GM23338 (cell line): ENCODE measurements around the gene PHOX2B. TPM values are rescaled to one million over a fixed set of nuclear protein-coding genes. Genes with fewer than 3 reads are reported as not detected.

Experiments
- ATAC-seq: fragments of 200-7000 bp; cut with Tn5 transposase; 3 replicates; pipeline ENCODE4 v1.9.1; 2020
- DNase-seq: peaks from one replicate; pipeline ENCODE4 v3.0.0-alpha.2; 2015; ENCODE audit warnings: low spot score
- H2AFZ ChIP-seq: fragments of 200-600 bp; sonication (generic); 2 replicates; pipeline ENCODE4 v1.8.0; 2016; ENCODE audit warnings: antibody characterized with exemption, mild to moderate bottlenecking, moderate library complexity
- H3F3A ChIP-seq: fragments of 200-600 bp; sonication (generic); replicated peaks from 2 replicates; pipeline ENCODE4 v1.8.0; 2017; ENCODE audit warnings: antibody characterized with exemption, mixed run types, low read depth
- H3K27ac ChIP-seq: fragments of 200-600 bp; sonication (generic); 2 replicates; pipeline ENCODE4 v1.6.1; 2016; ENCODE audit warnings: low read depth
- H3K27me3 ChIP-seq: fragments of 200-600 bp; sonication (generic); 2 replicates; pipeline ENCODE4 v1.8.0; 2016; ENCODE audit warnings: mild to moderate bottlenecking, mixed run types, moderate library complexity; ENCODE audit not compliant: insufficient read depth
- H3K36me3 ChIP-seq: fragments of 200-600 bp; sonication (generic); 2 replicates; pipeline ENCODE4 v1.8.0; 2016; ENCODE audit warnings: mild to moderate bottlenecking; ENCODE audit not compliant: insufficient read depth
- H3K4me1 ChIP-seq: fragments of 200-600 bp; sonication (generic); 2 replicates; pipeline ENCODE4 v1.8.0; 2016; ENCODE audit warnings: mild to moderate bottlenecking, moderate library complexity; ENCODE audit not compliant: insufficient read depth
- H3K4me2 ChIP-seq: fragments of 200-600 bp; sonication (generic); 2 replicates; pipeline ENCODE4 v1.7.1; 2017; ENCODE audit warnings: mixed run types
- H3K4me3 ChIP-seq: fragments of 200-600 bp; sonication (generic); 2 replicates; pipeline ENCODE4 v1.6.1; 2016; ENCODE audit warnings: mixed run types
- H3K79me2 ChIP-seq: fragments of 200-600 bp; sonication (generic); replicated peaks from 2 replicates; pipeline ENCODE4 v1.8.0; 2017; ENCODE audit warnings: mild to moderate bottlenecking; ENCODE audit not compliant: insufficient read depth
- H3K9me2 ChIP-seq: fragments of 200-600 bp; sonication (generic); 2 replicates; pipeline ENCODE4 v1.8.0; 2017; ENCODE audit not compliant: insufficient read depth
- H4K20me1 ChIP-seq: fragments of 200-600 bp; sonication (generic); replicated peaks from 2 replicates; pipeline ENCODE4 v1.8.0; 2017; ENCODE audit warnings: mild to moderate bottlenecking; ENCODE audit not compliant: insufficient read depth
- H3K27ac Mint-ChIP-seq: 2 replicates; pipeline ENCODE4 v1.8.0; 2020; ENCODE audit warnings: inconsistent platforms, mild to moderate bottlenecking, moderate library complexity, mixed read lengths
- H3K27me3 Mint-ChIP-seq: 3 replicates; pipeline ENCODE4 v1.8.0; 2022; ENCODE audit warnings: low read depth, mild to moderate bottlenecking, moderate library complexity, mixed read lengths, inconsistent platforms; ENCODE audit not compliant: insufficient read depth, poor library complexity
- H3K36me3 Mint-ChIP-seq: 3 replicates; pipeline ENCODE4 v1.8.0; 2021; ENCODE audit warnings: low read depth, mild to moderate bottlenecking, inconsistent platforms, moderate library complexity, mixed read lengths
- H3K4me1 Mint-ChIP-seq: 3 replicates; pipeline ENCODE4 v1.8.0; 2020; ENCODE audit warnings: mild to moderate bottlenecking, inconsistent platforms, mixed read lengths
- H3K4me3 Mint-ChIP-seq: 3 replicates; pipeline ENCODE4 v1.8.0; 2021; ENCODE audit warnings: moderate library complexity, mild to moderate bottlenecking, inconsistent platforms, mixed read lengths
- H3K9me3 Mint-ChIP-seq: 3 replicates; pipeline ENCODE4 v1.8.0; 2020; ENCODE audit warnings: moderate library complexity, mild to moderate bottlenecking, inconsistent platforms, mixed read lengths
- CREB1 ChIP-seq: fragments of 250-450 bp; sonication (Bioruptor Pico); IDR thresholded peaks from 2 replicates; pipeline ENCODE4 v1.5.0; 2020; ENCODE audit warnings: low read depth, mild to moderate bottlenecking, moderate library complexity
- CTCF ChIP-seq, 2 experiments: fragments of 200-600 bp in 1 of 2; sonication (generic) in 1 of 2; conservative IDR thresholded peaks; 2 replicates each; pipeline versions ENCODE4 v1.5.1 to v1.6.1; 2016 to 2017; ENCODE audit warnings: antibody characterized with exemption in 2 of 2, low read depth in 2 of 2, mild to moderate bottlenecking in 2 of 2, moderate library complexity in 1 of 2
- ETS1 ChIP-seq: IDR thresholded peaks from 2 replicates; pipeline ENCODE4 v1.6.1; 2016; ENCODE audit warnings: antibody characterized with exemption
- EZH2 ChIP-seq: fragments of 200-600 bp; sonication (generic); IDR thresholded peaks from one replicate; pipeline ENCODE4 v1.8.0; 2017; ENCODE audit warnings: antibody characterized with exemption, mild to moderate bottlenecking, low read depth; ENCODE audit not compliant: unreplicated experiment
- EZH2phosphoT487 ChIP-seq: fragments of 200-600 bp; sonication (generic); IDR thresholded peaks from one replicate; pipeline ENCODE4 v1.8.1; 2018; ENCODE audit warnings: antibody characterized with exemption; ENCODE audit not compliant: unreplicated experiment
- JUNB ChIP-seq: IDR thresholded peaks from one replicate; pipeline ENCODE4 v1.6.1; 2016; ENCODE audit warnings: antibody characterized with exemption; ENCODE audit not compliant: unreplicated experiment
- NANOG ChIP-seq: IDR thresholded peaks from 2 replicates; pipeline ENCODE4 v1.6.1; 2016; ENCODE audit warnings: antibody characterized with exemption, borderline replicate concordance
- POLR2AphosphoS5 ChIP-seq: IDR thresholded peaks from 2 replicates; pipeline ENCODE4 v1.6.1; 2016; ENCODE audit warnings: antibody characterized with exemption, low read depth
- STAT1 ChIP-seq: IDR thresholded peaks from one replicate; pipeline ENCODE4 v1.6.1; 2016; ENCODE audit warnings: antibody characterized with exemption; ENCODE audit not compliant: unreplicated experiment
- ZNF114 ChIP-seq: fragments of 250-450 bp; sonication (Bioruptor Pico); IDR thresholded peaks from 2 replicates; pipeline ENCODE4 v1.5.0; 2020; ENCODE audit warnings: mild to moderate bottlenecking, moderate library complexity
- ZNF331 ChIP-seq: fragments of 250-450 bp; sonication (Bioruptor Pico); IDR thresholded peaks from 2 replicates; pipeline ENCODE4 v1.5.0; 2020; ENCODE audit warnings: low read depth, mild to moderate bottlenecking, moderate library complexity
- polyA plus RNA-seq: library from polyadenylated mRNA; unstranded; fragments of >200 nt; fragmentation: Nextera tagmentation; extraction: Ambion mirVana; gene quantifications from 2 replicates; pipeline ENCODE4 v1.2.1, GENCODE V29; 2016
- total RNA-seq: library from RNA; depleted of rRNA; stranded (reverse); fragments of >200 nt; shearing (Covaris generic); gene quantifications from 2 replicates; pipeline ENCODE4 v1.2.3, GENCODE V29; 2014
- TF ChIP-seq, protein P1 (sequence below): fragments of 250-450 bp; sonication (Bioruptor Pico); IDR thresholded peaks from 2 replicates; pipeline ENCODE4 v1.5.0; 2020; ENCODE audit warnings: mild to moderate bottlenecking, moderate library complexity
- TF ChIP-seq, protein P2 (sequence below): IDR thresholded peaks from one replicate; pipeline ENCODE4 v1.6.1; 2018; ENCODE audit warnings: antibody characterized with exemption; ENCODE audit not compliant: unreplicated experiment

The PHOX2B gene
- total and polyA plus RNA-seq, 2 experiments from 2014 or later: not detected

GRCh38 chr4:41696763-41697162 lies 51.8 kb downstream of the PHOX2B start:
- H3K4me2 ChIP-seq: no peak overlapping the region
- H3F3A ChIP-seq: no peaks in the 10 kb centered on the region
- no peaks in the 10 kb centered on the region for H3K9me2 ChIP-seq
- TF ChIP-seq NANOG (no peak), CTCF (conservative IDR thresholded peaks at IDR 0.05; ENCODE audit: low read depth in 2 of 2) (no peak), CREB1 (CRISPR knock-in tag) (no peak), EZH2 (no peak), STAT1 (no peak), ZNF114 (CRISPR knock-in tag) (no peak), ZNF331 (CRISPR knock-in tag) (no peak), POLR2AphosphoS5 (no peak), JUNB (no peak), ETS1 (no peak), EZH2phosphoT487 (no peak)
- TF ChIP-seq, protein P1, sequence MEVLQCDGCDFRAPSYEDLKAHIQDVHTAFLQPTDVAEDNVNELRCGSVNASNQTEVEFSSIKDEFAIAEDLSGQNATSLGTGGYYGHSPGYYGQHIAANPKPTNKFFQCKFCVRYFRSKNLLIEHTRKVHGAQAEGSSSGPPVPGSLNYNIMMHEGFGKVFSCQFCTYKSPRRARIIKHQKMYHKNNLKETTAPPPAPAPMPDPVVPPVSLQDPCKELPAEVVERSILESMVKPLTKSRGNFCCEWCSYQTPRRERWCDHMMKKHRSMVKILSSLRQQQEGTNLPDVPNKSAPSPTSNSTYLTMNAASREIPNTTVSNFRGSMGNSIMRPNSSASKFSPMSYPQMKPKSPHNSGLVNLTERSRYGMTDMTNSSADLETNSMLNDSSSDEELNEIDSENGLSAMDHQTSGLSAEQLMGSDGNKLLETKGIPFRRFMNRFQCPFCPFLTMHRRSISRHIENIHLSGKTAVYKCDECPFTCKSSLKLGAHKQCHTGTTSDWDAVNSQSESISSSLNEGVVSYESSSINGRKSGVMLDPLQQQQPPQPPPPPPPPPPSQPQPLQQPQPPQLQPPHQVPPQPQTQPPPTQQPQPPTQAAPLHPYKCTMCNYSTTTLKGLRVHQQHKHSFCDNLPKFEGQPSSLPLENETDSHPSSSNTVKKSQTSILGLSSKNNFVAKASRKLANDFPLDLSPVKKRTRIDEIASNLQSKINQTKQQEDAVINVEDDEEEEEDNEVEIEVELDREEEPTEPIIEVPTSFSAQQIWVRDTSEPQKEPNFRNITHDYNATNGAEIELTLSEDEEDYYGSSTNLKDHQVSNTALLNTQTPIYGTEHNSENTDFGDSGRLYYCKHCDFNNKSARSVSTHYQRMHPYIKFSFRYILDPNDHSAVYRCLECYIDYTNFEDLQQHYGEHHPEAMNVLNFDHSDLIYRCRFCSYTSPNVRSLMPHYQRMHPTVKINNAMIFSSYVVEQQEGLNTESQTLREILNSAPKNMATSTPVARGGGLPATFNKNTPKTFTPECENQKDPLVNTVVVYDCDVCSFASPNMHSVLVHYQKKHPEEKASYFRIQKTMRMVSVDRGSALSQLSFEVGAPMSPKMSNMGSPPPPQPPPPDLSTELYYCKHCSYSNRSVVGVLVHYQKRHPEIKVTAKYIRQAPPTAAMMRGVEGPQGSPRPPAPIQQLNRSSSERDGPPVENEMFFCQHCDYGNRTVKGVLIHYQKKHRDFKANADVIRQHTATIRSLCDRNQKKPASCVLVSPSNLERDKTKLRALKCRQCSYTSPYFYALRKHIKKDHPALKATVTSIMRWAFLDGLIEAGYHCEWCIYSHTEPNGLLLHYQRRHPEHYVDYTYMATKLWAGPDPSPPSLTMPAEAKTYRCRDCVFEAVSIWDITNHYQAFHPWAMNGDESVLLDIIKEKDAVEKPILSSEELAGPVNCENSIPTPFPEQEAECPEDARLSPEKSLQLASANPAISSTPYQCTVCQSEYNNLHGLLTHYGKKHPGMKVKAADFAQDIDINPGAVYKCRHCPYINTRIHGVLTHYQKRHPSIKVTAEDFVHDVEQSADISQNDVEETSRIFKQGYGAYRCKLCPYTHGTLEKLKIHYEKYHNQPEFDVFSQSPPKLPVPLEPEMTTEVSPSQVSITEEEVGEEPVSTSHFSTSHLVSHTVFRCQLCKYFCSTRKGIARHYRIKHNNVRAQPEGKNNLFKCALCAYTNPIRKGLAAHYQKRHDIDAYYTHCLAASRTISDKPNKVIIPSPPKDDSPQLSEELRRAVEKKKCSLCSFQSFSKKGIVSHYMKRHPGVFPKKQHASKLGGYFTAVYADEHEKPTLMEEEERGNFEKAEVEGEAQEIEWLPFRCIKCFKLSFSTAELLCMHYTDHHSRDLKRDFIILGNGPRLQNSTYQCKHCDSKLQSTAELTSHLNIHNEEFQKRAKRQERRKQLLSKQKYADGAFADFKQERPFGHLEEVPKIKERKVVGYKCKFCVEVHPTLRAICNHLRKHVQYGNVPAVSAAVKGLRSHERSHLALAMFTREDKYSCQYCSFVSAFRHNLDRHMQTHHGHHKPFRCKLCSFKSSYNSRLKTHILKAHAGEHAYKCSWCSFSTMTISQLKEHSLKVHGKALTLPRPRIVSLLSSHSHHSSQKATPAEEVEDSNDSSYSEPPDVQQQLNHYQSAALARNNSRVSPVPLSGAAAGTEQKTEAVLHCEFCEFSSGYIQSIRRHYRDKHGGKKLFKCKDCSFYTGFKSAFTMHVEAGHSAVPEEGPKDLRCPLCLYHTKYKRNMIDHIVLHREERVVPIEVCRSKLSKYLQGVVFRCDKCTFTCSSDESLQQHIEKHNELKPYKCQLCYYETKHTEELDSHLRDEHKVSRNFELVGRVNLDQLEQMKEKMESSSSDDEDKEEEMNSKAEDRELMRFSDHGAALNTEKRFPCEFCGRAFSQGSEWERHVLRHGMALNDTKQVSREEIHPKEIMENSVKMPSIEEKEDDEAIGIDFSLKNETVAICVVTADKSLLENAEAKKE (CRISPR knock-in tag): no peak
- TF ChIP-seq, protein P2, sequence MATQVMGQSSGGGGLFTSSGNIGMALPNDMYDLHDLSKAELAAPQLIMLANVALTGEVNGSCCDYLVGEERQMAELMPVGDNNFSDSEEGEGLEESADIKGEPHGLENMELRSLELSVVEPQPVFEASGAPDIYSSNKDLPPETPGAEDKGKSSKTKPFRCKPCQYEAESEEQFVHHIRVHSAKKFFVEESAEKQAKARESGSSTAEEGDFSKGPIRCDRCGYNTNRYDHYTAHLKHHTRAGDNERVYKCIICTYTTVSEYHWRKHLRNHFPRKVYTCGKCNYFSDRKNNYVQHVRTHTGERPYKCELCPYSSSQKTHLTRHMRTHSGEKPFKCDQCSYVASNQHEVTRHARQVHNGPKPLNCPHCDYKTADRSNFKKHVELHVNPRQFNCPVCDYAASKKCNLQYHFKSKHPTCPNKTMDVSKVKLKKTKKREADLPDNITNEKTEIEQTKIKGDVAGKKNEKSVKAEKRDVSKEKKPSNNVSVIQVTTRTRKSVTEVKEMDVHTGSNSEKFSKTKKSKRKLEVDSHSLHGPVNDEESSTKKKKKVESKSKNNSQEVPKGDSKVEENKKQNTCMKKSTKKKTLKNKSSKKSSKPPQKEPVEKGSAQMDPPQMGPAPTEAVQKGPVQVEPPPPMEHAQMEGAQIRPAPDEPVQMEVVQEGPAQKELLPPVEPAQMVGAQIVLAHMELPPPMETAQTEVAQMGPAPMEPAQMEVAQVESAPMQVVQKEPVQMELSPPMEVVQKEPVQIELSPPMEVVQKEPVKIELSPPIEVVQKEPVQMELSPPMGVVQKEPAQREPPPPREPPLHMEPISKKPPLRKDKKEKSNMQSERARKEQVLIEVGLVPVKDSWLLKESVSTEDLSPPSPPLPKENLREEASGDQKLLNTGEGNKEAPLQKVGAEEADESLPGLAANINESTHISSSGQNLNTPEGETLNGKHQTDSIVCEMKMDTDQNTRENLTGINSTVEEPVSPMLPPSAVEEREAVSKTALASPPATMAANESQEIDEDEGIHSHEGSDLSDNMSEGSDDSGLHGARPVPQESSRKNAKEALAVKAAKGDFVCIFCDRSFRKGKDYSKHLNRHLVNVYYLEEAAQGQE: no peak
- Mint-ChIP-seq H3K27me3 (no peaks in the 10 kb centered on the region), H3K4me3 (no peak overlapping the region), H3K27ac (no peak overlapping the region), H3K9me3 (no peaks in the 10 kb centered on the region), H3K4me1 (peaks cover 9% of the 10 kb centered on the region), H3K36me3 (no peaks in the 10 kb centered on the region)
- no peak overlapping the region for H3K27ac ChIP-seq
- H3K27me3 ChIP-seq: no peaks in the 10 kb centered on the region
- no peaks in the 10 kb centered on the region for H3K36me3 ChIP-seq
- no peaks in the 10 kb centered on the region for H3K4me1 ChIP-seq
- H3K4me3 ChIP-seq: no peak overlapping the region
- no peak overlapping the region for H2AFZ ChIP-seq
- DNase-seq (peak; percentile 23), ATAC-seq (peak; percentile 35; the same call in 1 of the 3 replicates)
- no peaks in the 10 kb centered on the region for H4K20me1 ChIP-seq
- no peaks in the 10 kb centered on the region for H3K79me2 ChIP-seq
